HG03280 (cell line): ENCODE results near the gene NSUN3.
A peak's percentile ranks its signal among the peaks of the same experiment; 100 is the strongest.

Source experiments
- ATAC-seq: cut with Tn5 transposase; IDR thresholded peaks from one replicate; pipeline ENCODE4 v1.9.1; 2021; ENCODE audit warnings: mild to moderate bottlenecking, moderate library complexity; ENCODE audit not compliant: unreplicated experiment

NSUN3 gene

GRCh38 chr3:94117729-94118128, 54.9 kb downstream of the NSUN3 start:
- ATAC-seq, result no peak

GRCh38 chr3:94118390-94118789, 55.5 kb downstream of the NSUN3 start:
- ATAC-seq, result no peak

GRCh38 chr3:94121161-94121560, 58.3 kb downstream of the NSUN3 start:
- no peak for ATAC-seq

GRCh38 chr3:94127115-94127514, 64.3 kb downstream of the NSUN3 start:
- no peak for ATAC-seq

- ATAC-seq, result no peak
Measured at GRCh38 chr3:94130690-94131089, 67.8 kb downstream of the NSUN3 start.

- no peak for ATAC-seq
Measured at GRCh38 chr3:94132777-94133176, 69.9 kb downstream of the NSUN3 start.

- no peak for ATAC-seq
Measured at GRCh38 chr3:94136133-94136532, 73.3 kb downstream of the NSUN3 start.

- no peak for ATAC-seq
Measured at GRCh38 chr3:94137377-94137776, 74.5 kb downstream of the NSUN3 start.

- no peak for ATAC-seq
Measured at GRCh38 chr3:94146455-94146854, 83.6 kb downstream of the NSUN3 start.

GRCh38 chr3:94147012-94147411, 84.2 kb downstream of the NSUN3 start:
- no peak for ATAC-seq

GRCh38 chr3:94150113-94150512, 87.3 kb downstream of the NSUN3 start:
- no peak for ATAC-seq

GRCh38 chr3:94156626-94157025, 93.8 kb downstream of the NSUN3 start:
- ATAC-seq, result no peak

- no peak for ATAC-seq
Measured at GRCh38 chr3:94158512-94158911, 95.7 kb downstream of the NSUN3 start.

GRCh38 chr3:94159062-94159828, 96.4 kb downstream of the NSUN3 start:
- ATAC-seq, result no peak

- ATAC-seq, result peak; percentile 78
Measured at GRCh38 chr3:94162700-94163099, 99.8 kb downstream of the NSUN3 start.

GRCh38 chr3:94167346-94167745, 104.5 kb downstream of the NSUN3 start:
- ATAC-seq, result no peak

- no peak for ATAC-seq
Measured at GRCh38 chr3:94167796-94168195, 104.9 kb downstream of the NSUN3 start.

GRCh38 chr3:94171954-94172353, 109.1 kb downstream of the NSUN3 start:
- ATAC-seq, result no peak

- no peak for ATAC-seq
Measured at GRCh38 chr3:94172695-94173310, 109.9 kb downstream of the NSUN3 start.

GRCh38 chr3:94173673-94174434, 111.0 kb downstream of the NSUN3 start:
- no peak for ATAC-seq

GRCh38 chr3:94175677-94176076, 112.8 kb downstream of the NSUN3 start:
- ATAC-seq, result no peak
